ENCODE results near the gene RPS2. TPM values are rescaled to one million over a fixed set of nuclear protein-coding genes. Genes with fewer than 3 reads are reported as not detected.
"Not testable (repeated sequence)": the region's sequence is repeated elsewhere in the genome, so short reads cannot be mapped to it uniquely, and the experiment has no call there.

RPS2 gene
- total RNA-seq, 2 donors from 2014 or later, result 1,705 to 1,742 TPM

GRCh38 chr16:1957434-1958142 lies 7.0 kb downstream of the RPS2 start:
- intact Hi-C loops (cut with DNase I, micrococcal nuclease); ATAC-seq; DNase-seq: not testable (repeated sequence)

- DNase-seq, result no peak
- no peak for ATAC-seq
- intact Hi-C loops (cut with DNase I, micrococcal nuclease), result no loop called here
Measured at GRCh38 chr16:1953734-1954133, 10.9 kb downstream of the RPS2 start.

- DNase-seq (no peak), ATAC-seq (no peak)
- intact Hi-C loops (cut with DNase I, micrococcal nuclease), result no loop called here
Measured at GRCh38 chr16:1950559-1950958, 14.1 kb downstream of the RPS2 start.

- ATAC-seq, result peak; percentile 65
- no peak for DNase-seq
- intact Hi-C loops (cut with DNase I, micrococcal nuclease), result no loop called here
Measured at GRCh38 chr16:1950047-1950446, 14.6 kb downstream of the RPS2 start.

GRCh38 chr16:1949507-1949906 lies 15.1 kb downstream of the RPS2 start:
- ATAC-seq (no peak), DNase-seq (no peak)
- intact Hi-C loops (cut with DNase I, micrococcal nuclease), result no loop called here

GRCh38 chr16:1947369-1947670 lies 17.3 kb downstream of the RPS2 start:
- DNase-seq (no peak), ATAC-seq (no peak)
- intact Hi-C loops (cut with DNase I, micrococcal nuclease), result no loop called here

- no peak for DNase-seq
Measured at GRCh38 chr16:1946495-1947368, 17.9 kb downstream of the RPS2 start.

GRCh38 chr16:1945559-1946391 lies 18.9 kb downstream of the RPS2 start:
- ATAC-seq, result no peak
- intact Hi-C loops (cut with DNase I, micrococcal nuclease), result no loop called here
- no peak for DNase-seq

More at GRCh38 chr16:1946495-1947368, 17.9 kb downstream of the RPS2 start:
- intact Hi-C loops (cut with DNase I, micrococcal nuclease), result no loop called here
- no peak for ATAC-seq

GRCh38 chr16:1944612-1945199 lies 19.9 kb downstream of the RPS2 start:
- DNase-seq (no peak), ATAC-seq (no peak)
- intact Hi-C loops (cut with DNase I, micrococcal nuclease), result no loop called here

- intact Hi-C loops (cut with DNase I, micrococcal nuclease), result no loop called here
- peak; percentile 83 for ATAC-seq
Measured at GRCh38 chr16:1942810-1943726, 21.6 kb downstream of the RPS2 start, which contains the start of gene MSRB1. TSS of gene MSRB1 (minus strand) at chr16:1943199. CDS start at chr16:1943156, 43 bp downstream.

GRCh38 chr16:1942047-1942809 lies 22.4 kb downstream of the RPS2 start:
- intact Hi-C loops (cut with DNase I, micrococcal nuclease), result no loop called here
- ATAC-seq, result peak; percentile 6
- peak in 1 of 2 donors; percentile 45 for DNase-seq

More at GRCh38 chr16:1942810-1943726, 21.6 kb downstream of the RPS2 start, which contains the start of gene MSRB1:
- peak; percentile 100 for DNase-seq

- ATAC-seq (no peak), DNase-seq (no peak)
- intact Hi-C loops (cut with DNase I, micrococcal nuclease), result no loop called here
Measured at GRCh38 chr16:1941162-1942046, 23.2 kb downstream of the RPS2 start.

GRCh38 chr16:1940273-1941161 lies 24.1 kb downstream of the RPS2 start:
- DNase-seq (peak; percentile 54 to 60), ATAC-seq (peak; percentile 36)
- intact Hi-C loops (cut with DNase I, micrococcal nuclease), result no loop called here

- intact Hi-C loops (cut with DNase I, micrococcal nuclease); DNase-seq: not testable (repeated sequence)
- peak; percentile 12 for ATAC-seq
Measured at GRCh38 chr16:1939833-1940232, 24.8 kb downstream of the RPS2 start.

- ATAC-seq, result no peak
- DNase-seq, result no peak
- intact Hi-C loops (cut with DNase I, micrococcal nuclease), result no loop called here
Measured at GRCh38 chr16:1938910-1939309, 25.7 kb downstream of the RPS2 start.

Measured in left colon (tissue), 2 donors.